H1 (cell line): ENCODE results near the gene TBC1D23.
"Not testable (repeated sequence)": the region's sequence is repeated elsewhere in the genome, so short reads cannot be mapped to it uniquely, and the experiment has no call there.

ENCODE experiments used
- RFX5 ChIP-seq: IDR thresholded peaks from 2 replicates; pipeline ENCODE4 v1.6.1; 2011; ENCODE audit warnings: low read depth, low read length, improper control_type of control experiment, borderline replicate concordance
- TF ChIP-seq, protein P1 (sequence below): IDR thresholded peaks from 2 replicates; pipeline ENCODE4 v1.6.1; 2012; ENCODE audit warnings: inconsistent platforms

DNA sequence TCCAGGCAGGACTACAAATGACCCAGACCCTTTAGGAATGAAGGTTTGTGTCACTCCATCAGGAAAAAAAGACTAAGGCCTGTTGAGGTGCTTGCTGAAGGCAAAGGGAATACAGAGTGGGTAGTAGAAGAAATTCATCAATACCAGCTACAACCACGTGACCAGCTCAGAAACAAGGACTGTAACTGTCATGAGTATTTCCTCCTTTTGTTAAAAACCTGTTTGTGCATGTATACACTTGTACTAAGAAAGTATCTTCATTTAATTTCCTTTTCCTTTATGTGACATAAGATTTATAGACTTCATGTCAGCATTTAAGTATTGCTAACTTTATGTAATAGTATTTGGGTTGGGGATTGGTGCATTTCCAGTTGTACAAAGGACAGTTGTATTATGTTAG is 18.3 kb upstream of the TBC1D23 start:
- TF ChIP-seq, protein P1, sequence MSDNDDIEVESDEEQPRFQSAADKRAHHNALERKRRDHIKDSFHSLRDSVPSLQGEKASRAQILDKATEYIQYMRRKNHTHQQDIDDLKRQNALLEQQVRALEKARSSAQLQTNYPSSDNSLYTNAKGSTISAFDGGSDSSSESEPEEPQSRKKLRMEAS: not testable (repeated sequence)
- not testable (repeated sequence) for TF ChIP-seq RFX5
